CD4-positive, alpha-beta T cell treated with Interferon alpha-2 for 1 hour (primary cell): Measurements from ENCODE around the gene PIK3R4.

Experiments
- DNase-seq, 2 donors: peaks; one replicate each; pipeline ENCODE4 v3.0.0-alpha.2; 2020 to 2022

PIK3R4 gene

DNA sequence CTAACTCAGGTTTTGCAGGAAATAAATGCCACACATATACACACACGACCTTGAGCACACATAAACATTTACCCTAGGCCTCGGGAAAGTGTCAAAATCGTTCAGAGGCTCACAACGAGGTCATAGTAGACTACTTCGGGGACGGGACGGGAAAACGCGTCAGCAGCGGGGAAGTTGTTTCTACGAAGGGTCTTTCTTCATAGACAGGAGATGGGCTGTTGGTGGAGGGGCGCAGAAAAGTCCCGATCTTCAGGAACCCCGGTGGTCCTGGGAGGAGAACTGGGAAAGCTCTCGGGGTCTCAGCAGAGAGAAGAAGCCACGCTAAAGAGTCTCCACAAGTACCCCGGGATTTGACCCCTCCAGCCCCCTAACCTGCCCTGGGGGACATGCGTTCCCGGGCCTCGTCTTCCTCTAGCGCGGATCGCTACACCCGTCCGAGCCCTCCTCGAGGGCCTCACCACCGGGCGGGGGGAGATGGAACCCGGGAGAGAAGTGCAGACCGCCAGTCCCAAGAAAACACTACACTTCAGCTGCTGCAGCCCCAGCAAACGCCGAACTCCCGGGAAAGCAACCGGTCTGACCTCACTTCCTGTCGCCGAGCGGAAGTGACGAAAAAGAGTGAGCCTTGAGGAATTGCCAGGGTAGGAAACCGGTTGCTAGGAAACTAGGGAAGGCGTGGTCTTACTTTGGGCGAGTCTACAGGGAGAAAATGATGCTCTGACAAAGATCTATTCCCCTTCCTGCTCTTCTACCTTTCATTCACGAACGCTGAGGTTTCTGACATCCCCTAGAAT lies at the start of gene PIK3R4:
PIK3R4 (minus strand) TSS at position 584 of the 794 bp plus-strand sequence. CDS start 1,611 bp downstream, outside the sequence.
- peak; percentile 97 to 98 for DNase-seq

DNA sequence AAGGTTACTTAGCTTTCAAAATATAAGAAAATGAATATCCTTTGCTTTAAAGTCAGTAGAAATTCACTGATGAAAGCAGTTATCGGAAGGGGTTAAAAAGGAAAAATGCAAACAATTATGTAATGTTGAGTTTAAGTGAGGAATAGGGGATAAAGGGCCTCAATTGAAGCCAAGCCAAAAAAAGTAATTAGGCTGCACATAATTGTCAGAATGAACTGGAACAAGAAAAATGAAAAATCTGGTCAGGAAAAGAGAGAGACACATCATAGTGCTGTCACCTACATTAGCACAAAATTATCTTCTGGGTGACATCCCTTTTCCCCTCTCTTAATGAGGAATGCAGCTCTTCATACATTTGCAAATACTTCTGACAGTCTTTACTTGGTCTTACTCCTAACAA lies 48.8 kb upstream of the PIK3R4 start:
- no peak for DNase-seq

DNA sequence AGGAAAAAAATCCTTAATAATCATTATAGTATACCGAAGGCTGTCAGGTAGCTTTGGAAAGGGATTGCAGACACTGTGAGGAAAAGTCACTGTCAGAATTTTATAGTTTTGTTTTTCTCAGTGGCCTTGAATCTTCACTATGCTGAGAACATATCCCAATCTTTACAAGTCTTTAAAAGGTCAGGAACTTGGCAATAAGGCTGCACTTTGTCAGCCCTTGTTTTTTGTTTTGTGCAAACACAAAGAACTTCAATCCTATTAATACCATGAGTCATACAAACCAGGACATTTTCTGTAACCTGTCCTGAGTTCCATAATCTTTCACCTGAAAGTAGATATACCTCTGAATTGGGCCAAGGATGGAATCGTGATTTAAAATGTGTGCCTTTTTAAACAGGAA lies 45.6 kb upstream of the PIK3R4 start:
- DNase-seq = no peak

DNA sequence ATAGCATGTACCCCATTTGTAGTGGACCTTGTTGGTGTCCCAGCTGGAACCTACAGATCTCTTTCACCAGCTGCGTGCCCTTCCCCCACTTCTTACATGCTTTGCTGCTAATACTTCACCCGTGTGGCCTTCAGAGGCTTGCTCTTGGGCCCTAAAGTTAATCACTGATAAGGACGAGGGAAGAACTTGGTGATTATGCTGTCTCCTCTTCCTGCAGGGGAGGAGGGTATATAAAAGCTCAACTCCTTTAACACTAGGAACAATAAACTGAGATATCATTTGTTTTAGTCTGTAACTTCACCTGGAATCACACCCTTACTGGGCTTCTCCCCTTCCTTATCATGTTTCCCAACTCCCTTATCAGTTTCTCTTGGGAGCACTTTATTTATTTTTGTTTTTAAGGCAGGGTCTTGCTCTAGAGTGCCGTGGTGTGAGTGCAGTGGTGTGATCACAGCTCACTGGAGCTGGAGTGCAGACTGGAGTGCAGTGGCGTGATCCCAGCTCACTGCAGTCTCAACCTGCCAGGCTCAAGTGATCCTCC lies 43.2 kb upstream of the PIK3R4 start:
- no peak for DNase-seq

DNA sequence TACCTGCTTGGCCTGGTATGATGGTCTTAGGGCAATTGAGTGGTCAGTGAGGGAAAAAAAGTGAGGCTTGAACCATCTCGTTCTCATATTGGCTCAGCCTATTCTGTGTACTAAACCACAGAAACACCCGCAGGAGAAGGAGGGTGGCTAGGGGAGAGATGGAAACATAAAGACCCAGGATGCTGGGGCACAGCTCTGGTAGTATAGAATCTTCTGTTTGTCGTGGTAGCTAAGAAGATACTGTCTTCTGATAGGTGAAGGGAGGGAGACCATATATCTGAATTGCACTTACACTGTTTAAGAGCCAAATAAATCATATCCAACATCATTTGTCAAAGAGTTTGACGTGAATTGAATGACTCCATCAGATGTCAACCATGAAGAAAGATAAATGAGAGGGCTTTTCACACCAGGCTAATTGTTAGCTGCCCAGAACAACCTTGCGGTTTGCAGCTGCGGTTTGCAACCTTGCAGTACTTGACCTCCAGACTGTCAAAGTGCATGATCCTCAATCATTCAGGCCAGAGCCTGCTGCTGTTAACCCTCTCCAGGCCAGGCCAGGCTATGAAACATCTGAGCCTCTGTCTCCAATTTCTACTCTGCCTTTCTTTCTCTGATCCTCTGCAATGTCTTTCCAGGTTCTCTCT lies 40.9 kb upstream of the PIK3R4 start:
- no peak for DNase-seq

DNA sequence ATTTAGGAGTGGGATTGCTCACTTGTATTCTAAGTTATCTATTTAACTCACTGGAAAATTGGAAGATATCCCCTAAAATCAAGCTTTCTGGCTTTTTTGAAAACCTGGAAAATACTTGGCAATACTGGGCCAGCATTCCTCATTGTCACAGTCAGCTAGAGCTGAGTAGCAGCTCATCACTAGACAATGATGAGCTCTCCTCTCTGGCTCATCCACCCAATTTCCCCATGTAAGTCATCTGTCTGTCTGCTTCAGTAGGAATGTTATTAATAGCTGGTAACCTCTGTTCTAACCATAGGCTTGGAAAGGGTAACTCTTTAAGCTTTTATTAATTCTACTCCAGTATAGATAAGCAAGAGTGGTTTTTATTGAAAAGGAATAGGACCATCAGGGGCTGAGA lies 39.7 kb upstream of the PIK3R4 start:
- no peak for DNase-seq

DNA sequence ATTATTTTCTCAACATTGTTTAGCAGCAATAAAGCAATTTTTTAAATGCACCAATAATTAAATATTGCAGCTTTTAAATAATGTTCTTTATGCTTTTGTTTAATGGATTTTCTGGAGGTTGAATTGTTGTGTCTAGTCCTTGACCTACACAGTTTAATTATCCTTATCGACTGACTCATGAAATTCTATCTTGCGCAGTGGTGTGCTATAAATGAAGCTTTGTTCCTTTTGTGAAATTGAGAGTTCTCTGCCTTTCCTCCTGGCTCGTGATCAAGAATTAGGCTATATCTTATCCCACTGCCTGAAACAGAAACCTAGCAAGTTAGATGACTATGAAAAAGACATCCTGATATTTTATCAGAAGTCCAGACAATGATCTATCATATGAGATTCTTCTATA lies 37.0 kb upstream of the PIK3R4 start:
- DNase-seq = no peak

DNA sequence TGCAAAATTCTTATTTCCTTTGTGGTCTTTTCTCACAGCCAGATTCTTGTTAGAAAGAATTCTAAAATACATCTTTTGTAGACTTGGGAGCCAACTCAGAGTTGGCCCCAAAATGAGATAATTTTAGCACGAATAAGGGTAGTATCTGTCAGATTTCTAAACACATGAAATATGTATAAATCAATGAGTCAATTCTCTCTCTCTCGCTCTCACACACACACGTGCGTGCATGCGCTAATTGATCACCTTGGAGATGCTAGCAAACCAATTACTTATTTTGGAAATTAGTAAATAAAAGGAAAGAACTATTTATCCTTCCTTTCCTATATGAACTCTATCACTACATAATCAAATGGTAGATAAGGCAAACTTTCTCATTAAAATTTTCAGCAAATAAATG lies 32.9 kb upstream of the PIK3R4 start:
- no peak for DNase-seq

DNA sequence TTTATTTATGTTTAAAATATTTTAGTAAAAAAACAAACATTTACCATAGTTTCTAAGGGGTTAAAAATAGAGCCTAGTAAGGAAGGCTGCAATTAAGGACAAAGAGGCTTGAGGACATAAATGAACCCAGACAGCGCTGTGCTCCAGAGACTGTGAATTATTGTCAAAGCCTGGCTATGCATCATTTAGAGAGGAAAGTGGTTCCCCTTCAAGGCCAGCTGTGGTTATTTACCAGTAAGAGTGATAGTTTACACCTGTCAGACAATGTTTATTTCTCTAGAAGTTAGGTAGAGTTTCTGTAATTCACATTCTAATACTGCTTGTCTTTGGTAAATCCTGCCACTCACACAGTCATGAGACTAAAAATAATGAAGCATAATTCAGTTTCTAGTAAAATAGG lies 32.4 kb upstream of the PIK3R4 start:
- no peak for DNase-seq

DNA sequence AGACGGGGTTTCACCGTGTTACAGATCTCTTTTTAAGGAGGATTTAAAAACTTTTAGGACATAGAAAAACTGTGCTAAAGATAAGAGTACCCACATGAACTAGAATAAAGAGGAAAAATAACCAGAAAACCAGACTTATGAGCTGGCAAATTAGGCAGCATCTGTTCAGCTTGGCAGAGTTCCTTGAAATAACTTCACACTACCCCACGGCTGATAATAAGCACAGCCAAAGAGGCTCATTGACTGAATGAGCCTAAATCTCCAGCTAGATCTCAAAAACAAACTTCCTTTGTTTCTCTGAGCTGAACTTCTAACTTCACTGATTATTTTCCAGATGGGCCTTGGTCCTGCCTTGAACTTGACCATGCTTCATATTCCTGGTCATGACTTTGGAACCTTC lies 26.7 kb upstream of the PIK3R4 start:
- no peak for DNase-seq

DNA sequence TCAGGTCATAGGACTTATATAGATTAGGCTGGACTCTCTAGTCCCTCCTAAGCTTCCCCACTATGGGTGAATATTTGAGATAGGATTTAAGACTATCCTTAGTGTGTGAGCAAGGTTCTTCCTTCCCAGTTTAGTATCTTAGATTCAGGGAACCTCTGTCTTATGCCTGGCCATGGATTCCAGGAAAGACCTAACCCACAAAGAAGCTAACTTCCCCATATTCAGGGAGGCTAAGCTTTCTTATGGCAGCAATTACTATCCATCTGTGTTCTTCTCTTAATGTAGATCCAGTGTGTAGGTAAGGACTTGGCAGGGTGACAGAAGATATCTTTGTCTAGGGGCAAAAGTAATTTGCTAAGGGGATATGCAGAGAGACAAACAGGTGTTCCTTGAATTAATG lies 25.5 kb upstream of the PIK3R4 start:
- DNase-seq = no peak

DNA sequence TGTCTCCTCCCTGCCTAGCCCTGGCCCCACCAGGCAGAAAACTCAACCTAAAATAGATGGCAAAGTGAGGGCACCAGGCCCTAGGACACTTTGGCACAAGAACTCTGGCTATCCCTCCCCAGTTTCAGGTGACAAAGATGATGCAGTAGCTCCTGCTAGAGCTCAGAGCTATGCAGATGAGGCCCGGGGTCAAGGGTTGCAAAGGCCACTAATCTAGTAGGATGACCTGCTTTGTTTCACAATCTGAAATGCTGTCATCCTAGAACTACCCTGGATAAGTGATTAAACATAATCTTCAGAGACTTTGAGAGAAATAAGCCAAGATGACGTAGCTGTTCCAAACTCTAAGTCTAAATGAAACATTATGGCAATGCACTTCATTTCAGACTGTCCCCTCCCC lies 24.0 kb upstream of the PIK3R4 start:
- DNase-seq = no peak

DNA sequence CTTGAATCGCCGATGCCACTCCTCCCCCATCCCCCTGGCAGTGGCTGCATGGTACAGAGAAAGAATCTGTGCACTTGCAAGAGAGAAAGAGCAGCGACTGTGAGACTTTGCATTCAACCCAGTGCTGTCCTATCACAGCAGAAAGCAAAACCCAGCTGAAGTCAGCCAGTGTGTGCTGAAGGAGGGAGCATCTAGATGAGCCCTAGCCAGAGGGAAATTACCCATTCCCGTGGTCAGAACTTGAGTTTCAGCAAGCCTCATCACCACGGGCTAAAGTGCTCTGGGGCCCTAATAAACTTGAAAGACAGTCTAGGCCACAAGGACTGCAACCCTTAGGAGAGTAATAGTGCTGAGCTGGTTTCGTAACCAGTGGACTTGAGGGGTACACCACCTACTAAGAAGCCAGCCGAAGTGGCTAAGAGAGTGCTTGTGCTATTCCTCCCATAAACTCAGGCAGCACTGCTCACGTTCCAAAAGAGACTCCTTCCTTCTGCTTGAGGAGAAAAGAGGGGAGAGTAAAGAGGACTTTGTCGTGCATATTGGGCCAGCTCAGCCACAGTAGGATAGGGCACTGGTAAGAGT lies 15.2 kb upstream of the PIK3R4 start:
- no peak for DNase-seq

DNA sequence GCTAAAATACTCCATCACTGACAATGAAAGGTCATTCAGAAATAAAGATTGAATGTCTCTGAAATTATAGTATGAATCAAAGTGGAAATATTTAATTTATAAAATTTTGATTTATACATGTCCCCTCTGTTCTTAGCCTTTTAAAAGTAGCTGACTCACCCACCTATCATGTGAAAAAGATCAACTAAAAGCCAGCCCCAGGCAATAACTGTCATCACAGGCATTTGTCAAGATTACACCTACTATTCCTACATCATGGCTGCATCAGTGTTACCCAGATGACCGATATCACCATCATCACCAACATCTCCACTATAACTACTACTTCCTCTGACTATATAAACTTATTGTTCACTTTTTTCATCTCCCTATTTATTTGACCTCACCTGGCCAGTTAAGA lies 14.3 kb upstream of the PIK3R4 start:
- DNase-seq = no peak

DNA sequence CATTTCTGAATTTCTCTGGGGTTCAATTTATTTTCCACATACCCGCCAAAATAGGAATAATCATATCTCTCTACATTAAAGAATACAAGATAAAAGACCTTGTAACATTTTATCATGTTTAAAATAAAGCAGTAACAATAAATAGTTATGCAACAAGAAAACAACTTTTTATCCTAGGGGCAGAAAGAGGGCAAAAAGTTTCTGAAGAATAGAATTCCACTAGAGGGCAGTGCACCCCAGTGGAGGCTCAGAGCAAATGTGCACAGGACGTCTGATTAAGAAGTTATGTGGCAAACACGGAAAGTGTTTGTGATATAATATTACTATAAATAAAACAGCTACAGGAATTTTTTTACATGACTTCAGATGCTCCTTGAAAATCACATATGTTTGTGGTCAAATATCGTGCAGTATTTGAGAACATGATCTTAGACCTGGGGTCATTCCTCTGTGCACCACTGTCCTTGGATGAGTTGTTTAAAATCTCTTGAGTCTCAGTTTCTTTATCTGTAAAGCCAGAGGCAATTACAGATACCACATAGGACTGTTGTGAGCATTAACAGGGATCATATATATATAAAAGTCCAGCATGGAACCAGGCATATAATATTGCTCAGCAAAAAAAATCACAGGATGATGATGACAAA lies 13.2 kb upstream of the PIK3R4 start:
- peak; percentile 52 to 74 for DNase-seq

DNA sequence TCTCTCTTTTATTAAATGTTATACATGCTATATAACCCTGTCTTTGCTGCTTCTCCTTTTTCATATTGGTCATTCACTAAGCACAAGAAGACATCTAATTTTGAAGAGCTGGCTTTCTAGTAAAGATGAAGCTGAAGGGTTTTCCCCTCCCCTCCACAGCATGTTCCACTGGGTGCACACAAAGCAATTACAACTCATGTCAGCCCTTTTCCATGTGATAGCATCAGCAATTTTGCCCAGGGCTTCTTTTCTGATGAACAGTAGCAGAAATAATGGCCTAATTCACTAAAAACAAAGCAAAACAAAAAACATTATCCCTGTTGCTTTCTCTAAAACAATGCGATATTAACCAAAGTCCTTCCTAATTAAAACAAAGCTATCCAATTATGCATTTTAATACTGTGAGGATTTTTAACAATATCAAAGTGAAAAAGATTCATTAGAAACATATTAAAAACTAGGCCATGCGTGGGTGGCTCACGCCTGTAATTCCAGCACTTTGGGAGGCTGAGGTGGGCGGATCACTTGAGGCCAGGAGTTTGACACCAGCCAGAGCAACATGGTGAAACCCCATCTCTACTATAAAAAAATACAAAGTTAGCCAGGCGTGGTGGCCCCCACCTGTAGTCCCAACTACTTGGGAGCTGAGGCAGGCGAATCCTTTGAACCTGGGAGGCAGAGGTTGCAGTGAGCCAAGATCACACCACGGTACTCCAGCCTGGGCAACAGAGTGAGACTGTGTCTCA lies 12.2 kb upstream of the PIK3R4 start:
- DNase-seq = no peak

DNA sequence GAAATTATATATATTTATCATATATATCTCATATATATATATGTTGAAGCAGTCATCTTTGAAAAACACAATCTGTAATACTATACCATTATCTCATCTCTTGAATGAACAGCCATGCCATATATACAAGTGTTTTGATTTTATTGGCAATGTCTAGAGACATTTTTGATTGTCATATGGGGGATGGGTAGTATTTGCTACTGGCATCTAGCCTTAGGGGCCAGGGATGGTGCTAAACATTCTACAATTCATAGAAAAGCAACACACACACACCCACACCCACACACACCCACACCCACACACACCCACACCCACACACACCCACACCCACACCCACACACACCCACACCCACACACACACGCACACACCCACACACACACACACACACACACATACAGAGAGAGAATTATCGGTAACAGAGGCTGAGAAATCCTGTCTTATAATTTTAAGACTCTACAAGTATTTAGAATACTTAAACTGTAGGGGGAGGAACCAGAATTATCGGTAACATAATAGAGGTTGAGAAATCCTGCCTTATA lies 11.1 kb upstream of the PIK3R4 start:
- DNase-seq = no peak

DNA sequence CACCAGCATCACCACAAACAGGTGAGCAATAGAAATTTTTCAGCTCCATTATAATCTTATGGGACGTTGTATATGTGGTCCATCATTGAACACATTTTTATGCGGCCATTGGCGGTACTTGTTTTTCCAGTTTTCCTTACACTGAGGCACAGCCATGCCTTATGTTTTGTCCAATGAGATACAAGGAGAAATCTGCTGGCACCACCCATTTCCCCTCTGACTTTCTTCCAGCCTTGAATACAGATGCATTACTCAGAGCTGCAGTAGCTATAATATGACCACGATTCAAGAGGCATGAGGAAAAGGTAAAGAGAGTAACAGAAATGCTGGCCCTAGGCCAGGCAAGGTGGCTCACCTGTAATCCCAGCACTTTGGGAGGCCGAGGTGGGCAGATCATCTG lies 9.0 kb upstream of the PIK3R4 start:
- no peak for DNase-seq

DNA sequence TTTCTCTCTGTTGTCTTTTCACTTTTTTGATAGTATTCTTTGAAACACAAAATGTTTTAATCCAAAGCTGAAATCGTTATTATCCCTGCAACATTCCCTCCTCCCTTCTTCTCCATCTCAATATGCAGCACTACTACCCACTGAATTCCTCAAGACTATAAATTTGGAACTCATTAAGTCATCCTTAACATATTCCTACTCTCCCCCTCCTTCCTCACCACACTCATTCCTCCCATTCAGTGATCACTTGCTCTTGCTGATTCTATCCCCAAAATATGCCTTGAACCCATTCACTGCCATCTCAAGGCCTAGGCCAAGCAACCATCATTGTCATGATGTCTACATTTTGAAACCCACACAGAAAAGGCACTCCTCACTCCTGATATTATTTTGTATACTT lies 2.4 kb upstream of the PIK3R4 start:
- DNase-seq = no peak

DNA sequence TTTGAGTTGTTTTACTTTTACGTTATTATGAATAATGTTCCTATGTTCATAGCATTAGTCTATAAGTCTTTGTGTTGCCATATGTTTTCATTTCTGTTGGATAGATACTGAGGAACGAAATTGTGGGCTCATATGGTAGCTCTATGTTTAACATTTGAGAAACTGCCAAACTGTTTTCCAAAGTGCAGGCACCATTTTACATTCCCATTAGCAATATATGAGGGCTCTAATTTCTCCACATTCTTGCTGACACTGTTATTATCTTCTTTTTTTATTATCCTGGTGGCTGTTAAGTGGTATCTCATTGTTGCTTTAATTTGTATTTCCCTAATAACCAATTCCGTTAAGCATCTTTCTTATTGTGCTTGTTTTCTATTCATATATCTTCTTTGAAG lies 1.8 kb upstream of the PIK3R4 start:
- DNase-seq = no peak

DNA sequence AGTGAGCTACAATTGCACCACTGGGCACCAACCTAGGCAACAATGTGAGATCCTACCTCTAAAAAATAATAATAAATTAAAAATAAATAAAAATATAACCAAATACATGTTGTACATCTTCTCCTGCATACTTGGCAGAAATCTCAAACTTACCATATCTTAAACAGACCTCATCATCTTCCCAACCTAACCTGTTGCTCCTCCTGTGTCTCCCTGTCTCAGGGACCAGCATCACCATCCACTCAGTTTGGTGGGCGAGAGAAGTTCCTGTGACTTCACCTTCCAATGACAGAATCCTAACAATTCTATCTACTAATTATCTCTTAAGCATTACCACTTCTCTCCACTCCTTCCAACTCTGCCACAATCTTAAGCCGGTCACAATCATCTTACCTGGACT lies 3.3 kb downstream of the PIK3R4 start:
- DNase-seq = no peak

DNA sequence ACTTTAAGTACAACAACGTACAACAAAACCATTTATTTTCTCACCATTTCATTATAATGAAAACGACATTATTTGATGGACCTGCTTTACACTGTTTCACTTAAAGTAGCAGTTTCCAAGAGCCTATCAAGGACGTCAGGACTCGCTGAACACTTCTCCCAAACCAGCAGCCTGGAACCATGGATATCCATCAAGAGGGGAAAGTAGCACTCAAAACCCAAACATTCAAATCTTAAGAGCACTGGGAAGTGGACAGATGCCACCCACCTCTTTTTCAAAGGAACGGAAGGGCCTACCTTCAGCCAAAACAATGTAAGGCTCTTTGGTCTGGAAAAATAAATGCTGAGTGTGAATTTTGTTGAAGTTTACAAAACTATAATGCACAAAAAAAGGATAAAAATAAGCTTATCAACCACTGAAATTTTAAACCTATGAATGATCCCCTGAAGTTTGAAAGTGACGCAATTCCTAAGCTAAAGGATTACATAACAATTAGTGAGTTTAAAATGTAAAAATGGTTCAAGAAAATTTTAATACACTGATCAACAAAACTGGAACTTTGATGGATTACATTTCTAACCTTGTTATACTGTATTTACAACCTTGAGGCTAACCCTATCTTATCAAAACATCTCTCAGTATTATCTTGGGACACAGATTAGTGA lies 4.6 kb downstream of the PIK3R4 start:
- no peak for DNase-seq
